H1 (cell line): ENCODE data around the gene EPHB1. TPM values are rescaled to one million over a fixed set of nuclear protein-coding genes. Genes with fewer than 3 reads are reported as not detected.

Experiments
- CTCF ChIA-PET: fragments of 300-600 bp; sonication (Branson Sonifier 250); formaldehyde crosslinking; loops from one replicate; lab custom pipeline; 2021; ENCODE audit not compliant: partially characterized antibody; lab: Charles Lee
- POLR2A ChIA-PET: fragments of 300-600 bp; sonication (Branson Sonifier 250); formaldehyde crosslinking; loops from one replicate; lab custom pipeline; 2021; ENCODE audit warnings: inconsistent platforms; ENCODE audit not compliant: partially characterized antibody; lab: Charles Lee
- DNase-seq, 2 experiments: peaks; one replicate each; pipeline versions ENCODE4 v3.0.0 to v3.0.0-alpha.2; 2010 to 2022; ENCODE audit warnings: low spot score in 2 of 2, low read depth in 1 of 2, mixed read lengths in 1 of 2
- FAIRE-seq: peaks from 2 replicates; lab custom pipeline; 2011; peaks lifted over from hg19 to GRCh38; lab: Jason Lieb, UNC
- H2AFZ ChIP-seq: 2 replicates; pipeline ENCODE4 v1.8.1; 2012; ENCODE audit warnings: low read length, inconsistent platforms
- H2AK5ac ChIP-seq: 2 replicates; pipeline ENCODE4 v1.6.1; 2013; ENCODE audit warnings: low read depth, low read length
- H2BK120ac ChIP-seq: replicated peaks from 2 replicates; pipeline ENCODE3; 2013; ENCODE audit warnings: low read depth, low read length, inconsistent platforms
- H2BK12ac ChIP-seq: 2 replicates; pipeline ENCODE4 v1.6.1; 2013; ENCODE audit warnings: low read depth, low read length
- H2BK15ac ChIP-seq: 2 replicates; pipeline ENCODE4 v1.6.1; 2013; ENCODE audit warnings: low read length
- H2BK20ac ChIP-seq: 2 replicates; pipeline ENCODE4 v1.6.1; 2013; ENCODE audit warnings: low read length
- H2BK5ac ChIP-seq: 2 replicates; pipeline ENCODE4 v1.6.1; 2013; ENCODE audit warnings: low read depth, low read length
- H3K14ac ChIP-seq: 2 replicates; pipeline ENCODE4 v1.6.1; 2013; ENCODE audit warnings: inconsistent platforms; ENCODE audit not compliant: insufficient read length
- H3K18ac ChIP-seq: 2 replicates; pipeline ENCODE4 v1.6.1; 2013; ENCODE audit warnings: low read length; ENCODE audit errors: extremely low read depth
- H3K23ac ChIP-seq: 2 replicates; pipeline ENCODE4 v1.6.1; 2013; ENCODE audit warnings: inconsistent platforms; ENCODE audit not compliant: insufficient read length
- H3K23me2 ChIP-seq: 2 replicates; pipeline ENCODE4 v1.6.1; 2013; ENCODE audit warnings: low read depth, low read length
- H3K27ac ChIP-seq: 2 replicates; pipeline ENCODE4 v1.6.1; 2011; ENCODE audit warnings: low read depth, low read length, inconsistent platforms
- H3K27me3 ChIP-seq, 4 experiments: replicated peaks in 1 of 4; 1 replicate in 1 of 4; 2 replicates in 3 of 4; pipeline versions ENCODE4 v1.6.1 to v1.8.1; 2011 to 2013; ENCODE audit warnings: low read length in 3 of 4, mild to moderate bottlenecking in 3 of 4, inconsistent platforms in 2 of 4, mixed read lengths in 2 of 4, moderate library complexity in 1 of 4; ENCODE audit not compliant: control insufficient read depth in 3 of 4, insufficient read depth in 3 of 4; ENCODE audit errors: extremely low read depth in 1 of 4
- H3K36me3 ChIP-seq, 4 experiments: 2 replicates each; pipeline versions ENCODE4 v1.6.1 to v1.8.1; 2011 to 2013; ENCODE audit warnings: mild to moderate bottlenecking in 4 of 4, low read length in 3 of 4, moderate library complexity in 2 of 4, control low read depth in 1 of 4, inconsistent platforms in 1 of 4; ENCODE audit not compliant: insufficient read depth in 4 of 4, control insufficient read depth in 2 of 4
- H3K4ac ChIP-seq: replicated peaks from 2 replicates; pipeline ENCODE3; 2013; ENCODE audit warnings: low read length, low read depth, mixed read lengths, inconsistent platforms; ENCODE audit not compliant: insufficient read length
- H3K4me1 ChIP-seq, 4 experiments: replicated peaks in 1 of 4; 1 replicate in 1 of 4; 2 replicates in 3 of 4; pipeline versions ENCODE4 v1.6.1 to v1.8.1; 2011 to 2013; ENCODE audit warnings: low read length in 3 of 4, inconsistent platforms in 2 of 4, mixed read lengths in 1 of 4; ENCODE audit not compliant: insufficient read depth in 4 of 4, control insufficient read depth in 3 of 4
- H3K4me2 ChIP-seq, 2 experiments: 2 replicates each; pipeline versions ENCODE4 v1.6.1 to v1.8.1; 2011 to 2013; ENCODE audit warnings: low read depth in 2 of 2, low read length in 2 of 2, control low read depth in 1 of 2, inconsistent platforms in 1 of 2, mild to moderate bottlenecking in 1 of 2; ENCODE audit not compliant: insufficient read depth in 1 of 2
- H3K4me3 ChIP-seq, 4 experiments: fragments of 200-600, 300-600 bp in 1 of 4; sonication (generic), shearing (Covaris generic), sonication (Bioruptor Twin) in 1 of 4; 2 replicates each; pipeline versions ENCODE4 v1.5.1 to v1.8.1; 2011 to 2016; ENCODE audit warnings: low read length in 4 of 4, low read depth in 3 of 4, control low read depth in 2 of 4, inconsistent platforms in 2 of 4, mild to moderate bottlenecking in 2 of 4, mixed read lengths in 1 of 4, moderate library complexity in 1 of 4; ENCODE audit not compliant: insufficient read depth in 2 of 4; ENCODE audit errors: extremely low read depth in 1 of 4
- H3K56ac ChIP-seq: replicated peaks from 2 replicates; pipeline ENCODE3; 2013; ENCODE audit warnings: low read depth, mild to moderate bottlenecking, mixed read lengths, low read length, inconsistent platforms; ENCODE audit not compliant: insufficient read length
- H3K79me1 ChIP-seq: 2 replicates; pipeline ENCODE4 v1.6.1; 2013; ENCODE audit warnings: low read depth, low read length, control low read depth
- H3K79me2 ChIP-seq, 2 experiments: 2 replicates each; pipeline versions ENCODE4 v1.6.1 to v1.8.1; 2012 to 2013; ENCODE audit warnings: low read length in 2 of 2, mild to moderate bottlenecking in 2 of 2, inconsistent platforms in 1 of 2; ENCODE audit not compliant: insufficient read depth in 2 of 2, control insufficient read depth in 1 of 2
- H3K9ac ChIP-seq, 4 experiments: replicated peaks in 1 of 4; 1 replicate in 1 of 4; 2 replicates in 3 of 4; pipeline versions ENCODE4 v1.6.1 to v1.8.1; 2011 to 2013; ENCODE audit warnings: low read depth in 3 of 4, low read length in 3 of 4, control low read depth in 2 of 4, mild to moderate bottlenecking in 2 of 4, moderate library complexity in 2 of 4, inconsistent platforms in 1 of 4; ENCODE audit errors: extremely low read depth in 1 of 4
- H3K9me3 ChIP-seq, 2 experiments: 2 replicates each; pipeline versions ENCODE4 v1.6.1 to v1.8.1; 2012 to 2013; ENCODE audit warnings: mild to moderate bottlenecking in 2 of 2, moderate library complexity in 2 of 2, control low read depth in 1 of 2, inconsistent platforms in 1 of 2, low read depth in 1 of 2, low read length in 1 of 2, mixed read lengths in 1 of 2; ENCODE audit not compliant: insufficient read depth in 2 of 2
- H4K20me1 ChIP-seq, 2 experiments: replicated peaks in 1 of 2; 2 replicates each; pipeline versions ENCODE3 to v1.8.1; 2011 to 2013; ENCODE audit warnings: inconsistent platforms in 2 of 2, low read length in 2 of 2, mild to moderate bottlenecking in 1 of 2; ENCODE audit not compliant: insufficient read depth in 2 of 2, control insufficient read depth in 1 of 2
- H4K5ac ChIP-seq: 2 replicates; pipeline ENCODE4 v1.6.1; 2013; ENCODE audit warnings: low read length, low read depth, mixed read lengths, inconsistent platforms; ENCODE audit not compliant: insufficient read length
- H4K8ac ChIP-seq: 2 replicates; pipeline ENCODE4 v1.8.0; 2013; ENCODE audit warnings: mild to moderate bottlenecking, moderate library complexity, low read length, inconsistent platforms; ENCODE audit not compliant: insufficient read depth; ENCODE audit errors: extremely low read depth
- H4K91ac ChIP-seq: replicated peaks from 2 replicates; pipeline ENCODE3; 2013; ENCODE audit warnings: low read length, mixed read lengths, inconsistent platforms; ENCODE audit not compliant: insufficient read length
- BACH1 ChIP-seq: IDR thresholded peaks from 2 replicates; pipeline ENCODE4 v1.6.1; 2012; ENCODE audit warnings: low read length, improper control_type of control experiment
- EP300 ChIP-seq, 2 experiments: IDR thresholded peaks; 1 replicate in 1 of 2; 2 replicates in 1 of 2; pipeline ENCODE4 v1.6.1; 2011 to 2012; ENCODE audit warnings: low read depth in 2 of 2, low read length in 2 of 2, mild to moderate bottlenecking in 2 of 2, borderline replicate concordance in 1 of 2, inconsistent platforms in 1 of 2, moderate library complexity in 1 of 2
- JUND ChIP-seq: IDR thresholded peaks from 2 replicates; pipeline ENCODE4 v1.6.1; 2011; ENCODE audit warnings: mild to moderate bottlenecking, improper control_type of control experiment, low read length
- NANOG ChIP-seq: IDR thresholded peaks from 2 replicates; pipeline ENCODE4 v1.6.1; 2011; ENCODE audit warnings: low read length, low read depth, mild to moderate bottlenecking, inconsistent platforms; ENCODE audit not compliant: insufficient read depth, poor library complexity, severe bottlenecking
- POLR2A ChIP-seq, 2 experiments: IDR thresholded peaks; 1 replicate in 1 of 2; 2 replicates in 1 of 2; pipeline ENCODE4 v1.6.1; 2011; ENCODE audit warnings: low read depth in 2 of 2, low read length in 2 of 2, mild to moderate bottlenecking in 2 of 2; ENCODE audit errors: control extremely low read depth in 1 of 2
- RNF2 ChIP-seq: fragments of 200-900, 300-1000 bp; sonication (generic); IDR thresholded peaks from 2 replicates; pipeline ENCODE4 v1.7.1; 2016; ENCODE audit warnings: borderline replicate concordance, low read depth, mild to moderate bottlenecking, antibody characterized with exemption, low read length; ENCODE audit not compliant: poor library complexity, severe bottlenecking; ENCODE audit errors: missing control alignments
- SP1 ChIP-seq: IDR thresholded peaks from 2 replicates; pipeline ENCODE4 v1.6.1; 2011; ENCODE audit warnings: low read depth, low read length
- SP2 ChIP-seq: IDR thresholded peaks from 2 replicates; pipeline ENCODE4 v1.6.1; 2012; ENCODE audit warnings: mild to moderate bottlenecking, low read length, inconsistent platforms
- SP4 ChIP-seq: IDR thresholded peaks from 2 replicates; pipeline ENCODE4 v1.6.1; 2012; ENCODE audit warnings: low read length, inconsistent platforms
- WGBS, 2 experiments: shearing (Covaris generic) in 1 of 2; methylation state at CpG; one replicate each; pipeline versions ENCODE4 v1.1.6 to v1.1.7; 2013 to 2015; ENCODE audit warnings: low lambda C conversion rate in 2 of 2, mixed read lengths in 2 of 2, inconsistent platforms in 1 of 2, low coverage in 1 of 2, missing lambda C conversion rate in 1 of 2; ENCODE audit not compliant: insufficient replicate concordance in 2 of 2, insufficient coverage in 1 of 2, insufficient read length in 1 of 2; ENCODE audit errors: extremely low coverage in 1 of 2, missing lambda C conversion rate in 1 of 2; 5-methylcytosine and 5-hydroxymethylcytosine counted together
- polyA plus RNA-seq, 7 experiments: library from polyadenylated mRNA; depleted of rRNA in 3 of 7; stranded (reverse) in 5 of 7; unstranded in 2 of 7; fragments of >200 nt in 5 of 7; fragments of 200-250 nt in 2 of 7; gene quantifications; 1 replicate in 5 of 7; 2 replicates in 1 of 7; 4 replicates in 1 of 7; pipeline versions ENCODE4 v1.2.1 to v1.2.3, GENCODE V29; 2011 to 2013; ENCODE audit warnings: missing spikeins in 2 of 7, mixed read lengths in 2 of 7
- total RNA-seq: library from RNA; stranded (reverse); fragmentation: NEBNext Ultra II Directional; extraction: Animal tissue kit (Norgen Biotek cat#: 25700); gene quantifications from 2 replicates; pipeline ENCODE4 v1.2.1, GENCODE V29; 2021
- TF ChIP-seq, protein P1 (sequence below): IDR thresholded peaks from 2 replicates; pipeline ENCODE4 v1.6.1; 2012; ENCODE audit warnings: low read length, inconsistent platforms

The EPHB1 gene
- total and polyA plus RNA-seq, 2 of the 8 experiments (the other 6 are each of a cell fraction or from before 2014, with no cell fraction given), result 3.5 to 5.9 TPM

DNA sequence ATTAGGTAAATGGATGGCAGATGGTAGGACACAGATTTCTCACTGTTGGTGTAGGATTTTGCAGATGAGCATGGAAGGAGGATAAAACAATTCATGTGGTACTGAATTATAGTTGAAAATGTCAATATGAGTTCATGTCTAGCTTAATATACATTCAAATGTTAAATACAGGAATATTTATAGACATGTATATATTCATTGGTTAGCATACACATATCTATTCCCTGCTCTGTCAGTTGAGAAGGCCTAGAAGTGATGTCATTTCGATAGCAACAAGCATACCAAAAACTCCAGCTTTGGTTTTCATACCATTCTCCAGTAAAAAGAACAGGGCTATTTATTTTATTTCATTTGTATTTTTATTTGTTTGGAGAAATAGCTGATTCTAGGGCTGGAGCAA is 497.1 kb downstream of the EPHB1 start:
- TF ChIP-seq POLR2A (IDR thresholded peaks at IDR 0.05; ENCODE audit: control extremely low read depth in 1 of 2, low read depth in 2 of 2, low read length in 2 of 2), result no peak
- TF ChIP-seq BACH1, result no peak
- TF ChIP-seq SP2, result no peak
- TF ChIP-seq, protein P1, sequence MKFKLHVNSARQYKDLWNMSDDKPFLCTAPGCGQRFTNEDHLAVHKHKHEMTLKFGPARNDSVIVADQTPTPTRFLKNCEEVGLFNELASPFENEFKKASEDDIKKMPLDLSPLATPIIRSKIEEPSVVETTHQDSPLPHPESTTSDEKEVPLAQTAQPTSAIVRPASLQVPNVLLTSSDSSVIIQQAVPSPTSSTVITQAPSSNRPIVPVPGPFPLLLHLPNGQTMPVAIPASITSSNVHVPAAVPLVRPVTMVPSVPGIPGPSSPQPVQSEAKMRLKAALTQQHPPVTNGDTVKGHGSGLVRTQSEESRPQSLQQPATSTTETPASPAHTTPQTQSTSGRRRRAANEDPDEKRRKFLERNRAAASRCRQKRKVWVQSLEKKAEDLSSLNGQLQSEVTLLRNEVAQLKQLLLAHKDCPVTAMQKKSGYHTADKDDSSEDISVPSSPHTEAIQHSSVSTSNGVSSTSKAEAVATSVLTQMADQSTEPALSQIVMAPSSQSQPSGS, result no peak
- no peak for TF ChIP-seq JUND
- no peak for TF ChIP-seq SP1
- TF ChIP-seq NANOG, result no peak
- no peak for TF ChIP-seq RNF2
- TF ChIP-seq EP300 (IDR thresholded peaks at IDR 0.05; ENCODE audit: borderline replicate concordance in 1 of 2, low read depth in 2 of 2, low read length in 2 of 2), result no peak
- TF ChIP-seq SP4, result no peak
- TF ChIP-seq, all 59 proteins: peak for 0
- H3K4me3 ChIP-seq, result no peak overlapping the region
- no peak overlapping the region for H4K91ac ChIP-seq
- H2BK120ac ChIP-seq, result no peak overlapping the region
- H2BK12ac ChIP-seq, result no peak overlapping the region
- H2BK20ac ChIP-seq, result no peak overlapping the region
- H2BK5ac ChIP-seq, result no peak overlapping the region
- FAIRE-seq (no peak), DNase-seq (no peak)
- H3K23me2 ChIP-seq, result no peaks in the 10 kb centered on the region
- no peaks in the 10 kb centered on the region for H3K4me1 ChIP-seq
- H3K14ac ChIP-seq, result no peak overlapping the region
- ChIA-PET CTCF (interaction anchor here (0.6 to 1.4 kb wide), 4 partner anchors 46 to 212 kb away, joined by 3 to 5 read pairs (median 4); no protein-coding TSS in a partner anchor), POLR2A (interaction anchor here (0.7 kb wide), 1 partner anchor 28 kb away, joined by 3 read pairs; no protein-coding TSS in a partner anchor)
- H3K9ac ChIP-seq, result no peak overlapping the region
- no peaks in the 10 kb centered on the region for H4K20me1 ChIP-seq
- H4K5ac ChIP-seq, result no peak overlapping the region
- H3K27ac ChIP-seq, result no peak overlapping the region
- H3K79me2 ChIP-seq, result no peaks in the 10 kb centered on the region
- no peak overlapping the region for H4K8ac ChIP-seq
- no peak overlapping the region for H3K56ac ChIP-seq
- no peak overlapping the region for H2AFZ ChIP-seq
- no peak overlapping the region for H3K4ac ChIP-seq
- peaks cover 0 to 4% of the 10 kb centered on the region in 2 experiments; a peak in 1 of 4 replicates for H3K9me3 ChIP-seq
- WGBS, 2 experiments, result 89% methylated on average over 1 of the region's 1 CpG; no CpG with 5 or more reads in 1 of the 2 experiments
- H2AK5ac ChIP-seq, result no peak overlapping the region
- no peak overlapping the region for H2BK15ac ChIP-seq
- no peak overlapping the region for H3K18ac ChIP-seq
- H3K27me3 ChIP-seq, result no peaks in the 10 kb centered on the region
- H3K36me3 ChIP-seq, result no peaks in the 10 kb centered on the region
- no peaks in the 10 kb centered on the region for H3K79me1 ChIP-seq
- no peak overlapping the region for H3K4me2 ChIP-seq
- no peak overlapping the region for H3K23ac ChIP-seq
